Osteoblast (primary cell): Measurements from ENCODE around the gene SETD2. TPM values are rescaled to one million over a fixed set of nuclear protein-coding genes. Genes with fewer than 3 reads are reported as not detected.
"Not testable (repeated sequence)": the region's sequence is repeated elsewhere in the genome, so short reads cannot be mapped to it uniquely, and the experiment has no call there.

Experiments used
- DNase-seq: peaks from one replicate; pipeline ENCODE4 v3.0.0; 2011; ENCODE audit warnings: low spot score, mixed read lengths; ENCODE audit not compliant: insufficient read length; ENCODE audit errors: missing footprints
- H2AFZ ChIP-seq: 2 replicates; pipeline ENCODE4 v1.6.0; 2011; ENCODE audit warnings: mild to moderate bottlenecking, low read length
- H3K27ac ChIP-seq: 2 replicates; pipeline ENCODE4 v1.5.1; 2011; ENCODE audit warnings: mild to moderate bottlenecking, low read depth, low read length, moderate library complexity
- H3K27me3 ChIP-seq: 2 replicates; pipeline ENCODE4 v1.6.0; 2012; ENCODE audit warnings: mild to moderate bottlenecking, control low read depth, inconsistent platforms, low read length, moderate library complexity; ENCODE audit not compliant: insufficient read depth
- H3K36me3 ChIP-seq: 2 replicates; pipeline ENCODE4 v1.5.1; 2011; ENCODE audit warnings: mild to moderate bottlenecking, low read length, control low read depth, moderate library complexity; ENCODE audit not compliant: insufficient read depth
- H3K4me1 ChIP-seq: 2 replicates; pipeline ENCODE4 v1.5.1; 2011; ENCODE audit warnings: mild to moderate bottlenecking, low read length, control low read depth, moderate library complexity; ENCODE audit not compliant: insufficient read depth
- H3K4me2 ChIP-seq: 2 replicates; pipeline ENCODE4 v1.6.0; 2011; ENCODE audit warnings: mild to moderate bottlenecking, low read length; ENCODE audit not compliant: insufficient read depth
- H3K4me3 ChIP-seq: fragments of 200-600 bp; sonication (generic); 3 replicates; pipeline ENCODE4 v1.5.1; 2012; ENCODE audit warnings: mild to moderate bottlenecking, low read length, inconsistent platforms; ENCODE audit not compliant: insufficient read depth
- H3K79me2 ChIP-seq: 2 replicates; pipeline ENCODE4 v1.6.0; 2012; ENCODE audit warnings: mild to moderate bottlenecking, low read length, control low read depth, inconsistent platforms; ENCODE audit not compliant: insufficient read depth
- H3K9me3 ChIP-seq: 2 replicates; pipeline ENCODE4 v1.5.1; 2011; ENCODE audit warnings: low read depth, low read length, control low read depth
- H4K20me1 ChIP-seq: 2 replicates; pipeline ENCODE4 v1.6.0; 2012; ENCODE audit warnings: mild to moderate bottlenecking, low read length, control low read depth; ENCODE audit not compliant: insufficient read depth
- CTCF ChIP-seq: IDR thresholded peaks from 2 replicates; pipeline ENCODE4 v1.5.1; 2011; ENCODE audit warnings: mild to moderate bottlenecking, low read depth, low read length, moderate library complexity; ENCODE audit errors: extremely low read depth
- total RNA-seq: library from RNA; depleted of rRNA; stranded (reverse); fragments of >200 nt; gene quantifications from 2 replicates; pipeline ENCODE4 v1.2.3, GENCODE V29; 2012

Gene SETD2
- total RNA-seq, 1 donor, result 39.8 TPM

- no peaks in the 10 kb centered on the region for H3K27me3 ChIP-seq
- H3K4me2 ChIP-seq, result no peak overlapping the region
- H4K20me1 ChIP-seq, result peaks cover 20% of the 10 kb centered on the region
- H3K4me3 ChIP-seq, result no peak overlapping the region
- TF ChIP-seq CTCF, result no peak
- peaks cover 85% of the 10 kb centered on the region for H3K79me2 ChIP-seq
- no peaks in the 10 kb centered on the region for H3K9me3 ChIP-seq
- no peak for DNase-seq
- H3K27ac ChIP-seq, result no peak overlapping the region
- H3K4me1 ChIP-seq, result no peaks in the 10 kb centered on the region
- no peak overlapping the region for H2AFZ ChIP-seq
- peaks cover 17% of the 10 kb centered on the region for H3K36me3 ChIP-seq
Observed at GRCh38 chr3:47123857-47124256, 40.1 kb downstream of the SETD2 start.

GRCh38 chr3:47121409-47121808 lies 42.5 kb downstream of the SETD2 start:
- peaks cover 22% of the 10 kb centered on the region for H3K36me3 ChIP-seq
- H3K4me1 ChIP-seq, result peaks cover 6% of the 10 kb centered on the region
- H2AFZ ChIP-seq, result no peak overlapping the region
- TF ChIP-seq CTCF, result no peak
- no peak overlapping the region for H3K27ac ChIP-seq
- no peaks in the 10 kb centered on the region for H3K9me3 ChIP-seq
- peaks cover 72% of the 10 kb centered on the region for H3K79me2 ChIP-seq
- no peak overlapping the region for H3K4me2 ChIP-seq
- no peak overlapping the region for H3K4me3 ChIP-seq
- no peak for DNase-seq
- no peaks in the 10 kb centered on the region for H4K20me1 ChIP-seq
- no peaks in the 10 kb centered on the region for H3K27me3 ChIP-seq

DNA sequence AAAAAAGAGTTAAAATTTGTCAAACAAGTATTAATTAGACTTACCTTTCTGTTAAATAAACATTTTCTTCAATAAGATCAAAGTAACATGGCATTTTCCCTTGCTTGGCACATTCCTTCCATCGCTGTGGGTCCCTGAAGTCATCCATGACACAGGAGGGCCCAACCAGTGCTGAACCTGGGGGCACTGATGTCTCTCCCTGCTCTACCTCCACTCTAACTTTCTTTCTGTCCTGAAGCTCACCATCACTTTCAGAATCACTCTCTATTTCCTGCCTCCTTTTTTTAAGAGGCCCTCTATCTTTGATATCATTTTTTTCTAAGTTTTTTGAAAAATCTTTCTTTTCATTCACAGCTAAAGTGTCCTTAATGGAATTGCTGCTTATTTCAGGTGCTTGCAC lies 43.8 kb downstream of the SETD2 start:
- H3K4me3 ChIP-seq, result no peak overlapping the region
- no peak for TF ChIP-seq CTCF
- no peak overlapping the region for H2AFZ ChIP-seq
- no peak overlapping the region for H3K4me2 ChIP-seq
- H3K27me3 ChIP-seq, result no peaks in the 10 kb centered on the region
- peaks cover 13% of the 10 kb centered on the region for H3K4me1 ChIP-seq
- no peak for DNase-seq
- peaks cover 60% of the 10 kb centered on the region for H3K79me2 ChIP-seq
- peaks cover 27% of the 10 kb centered on the region for H3K36me3 ChIP-seq
- H3K9me3 ChIP-seq, result no peaks in the 10 kb centered on the region
- no peaks in the 10 kb centered on the region for H4K20me1 ChIP-seq
- H3K27ac ChIP-seq, result no peak overlapping the region

DNA sequence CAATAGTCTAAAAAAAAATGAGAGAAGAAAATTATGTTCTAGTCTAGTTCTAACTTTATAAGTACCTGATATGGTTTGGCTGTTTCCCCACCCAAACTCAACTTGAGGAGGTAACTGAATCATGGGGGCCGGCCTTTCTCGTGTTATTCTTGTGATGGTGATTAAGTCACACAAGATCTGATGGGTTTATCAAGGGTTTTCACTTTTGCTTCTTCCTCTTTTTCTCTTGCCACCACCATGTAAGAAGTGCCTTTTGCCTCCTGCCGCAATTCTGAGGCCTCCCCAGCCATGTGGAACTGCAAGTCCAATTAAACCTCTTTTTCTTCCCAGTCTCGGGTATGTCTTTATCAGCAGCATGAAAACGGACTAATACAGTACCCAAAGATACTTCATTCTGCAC lies 44.5 kb downstream of the SETD2 start:
- H3K4me1 ChIP-seq, result peaks cover 20% of the 10 kb centered on the region
- DNase-seq, result not testable (repeated sequence)

More for the DNA sequence above, 44.5 kb downstream of the SETD2 start:
- not testable (repeated sequence) for H3K4me2 ChIP-seq, H3K9me3 ChIP-seq, H4K20me1 ChIP-seq, H3K4me3 ChIP-seq, H2AFZ ChIP-seq, H3K27me3 ChIP-seq, H3K27ac ChIP-seq
- H3K79me2 ChIP-seq, result peaks cover 56% of the 10 kb centered on the region
- H3K36me3 ChIP-seq, result peaks cover 27% of the 10 kb centered on the region
